GM19452 (cell line): Measurements from ENCODE around the gene GTPBP4.
A peak's percentile ranks its signal among the peaks of the same experiment; 100 is the strongest.

Experiments
- ATAC-seq: cut with Tn5 transposase; IDR thresholded peaks from one replicate; pipeline ENCODE4 v1.9.1; 2021; ENCODE audit not compliant: unreplicated experiment

The GTPBP4 gene

DNA sequence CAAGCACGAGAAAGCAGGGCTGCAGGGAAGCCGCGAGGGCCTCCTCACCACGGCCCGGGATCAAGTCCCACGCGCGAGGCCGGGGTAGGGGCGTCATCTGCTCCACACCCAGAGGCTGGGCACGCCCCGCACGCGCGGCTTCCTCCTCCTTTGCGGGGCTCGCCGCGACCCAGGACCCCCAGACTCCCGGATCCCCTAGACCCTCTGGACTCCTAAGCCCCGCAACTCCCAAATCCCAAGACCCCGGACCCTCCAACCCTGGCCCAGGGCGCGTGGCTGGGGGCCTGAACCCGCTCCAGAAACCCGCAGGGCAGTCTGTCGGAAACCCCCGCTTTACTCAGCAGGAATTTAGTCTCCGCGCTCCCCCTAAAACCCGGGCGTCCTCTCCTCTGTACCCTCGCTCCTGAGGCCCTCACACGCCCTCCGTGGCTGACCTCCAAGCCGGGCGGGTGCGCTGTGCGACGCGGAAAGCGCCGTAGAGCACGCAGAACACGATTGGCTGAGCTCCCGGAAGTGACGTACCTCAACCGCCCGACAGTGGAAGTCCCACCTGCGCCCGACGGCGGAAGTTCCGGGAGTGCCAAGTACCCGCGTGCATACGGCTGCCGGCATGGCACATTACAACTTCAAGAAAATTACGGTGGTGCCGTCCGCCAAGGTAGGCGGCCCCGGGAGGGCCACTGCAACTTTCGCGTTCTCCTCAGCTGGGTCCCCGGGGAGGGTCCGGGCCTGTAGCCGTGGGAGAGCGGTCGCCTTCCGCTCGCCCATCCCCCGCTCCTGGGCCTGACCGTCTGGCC, at the start of gene GTPBP4:
TSS of gene GTPBP4 (plus strand) at position 565 of the 797 bp plus-strand sequence. CDS start at position 611, 46 bp downstream.
- ATAC-seq = peak; percentile 96

DNA sequence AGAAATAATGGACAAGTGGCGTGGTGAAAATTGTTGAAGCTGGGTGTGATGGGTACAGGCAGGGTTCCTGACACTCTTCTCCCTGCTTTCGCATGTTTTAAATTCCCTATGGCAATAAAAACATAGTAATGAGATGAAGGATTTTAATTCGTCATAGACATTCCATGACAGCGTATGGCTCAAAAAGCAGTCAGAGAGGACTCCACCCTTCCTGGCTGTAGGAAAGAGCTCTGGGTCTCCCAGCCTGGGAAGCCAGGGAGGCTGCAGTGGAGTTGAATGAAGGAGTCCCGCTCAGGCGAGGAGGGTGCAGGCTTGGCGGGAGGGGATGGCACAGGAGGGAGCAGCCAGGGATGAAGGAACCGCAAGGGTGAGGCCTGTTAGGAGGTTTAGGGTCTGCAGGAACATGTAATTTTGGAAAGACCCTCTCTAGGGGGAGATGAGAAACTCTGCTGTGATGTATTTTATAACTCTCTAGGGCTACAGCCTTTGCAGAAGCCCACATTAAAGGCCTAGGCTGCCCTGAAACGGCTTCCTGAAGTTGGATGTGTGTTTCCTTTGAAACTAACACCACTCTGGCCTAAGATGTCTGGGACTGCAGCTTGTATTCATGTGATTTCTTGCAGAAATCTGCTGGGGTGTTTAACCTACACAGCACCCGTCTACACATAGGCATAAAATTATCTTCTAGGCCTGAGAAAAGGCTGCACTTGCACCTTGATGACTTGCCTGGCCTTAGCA, 49.1 kb upstream of the GTPBP4 start:
- ATAC-seq = no peak

DNA sequence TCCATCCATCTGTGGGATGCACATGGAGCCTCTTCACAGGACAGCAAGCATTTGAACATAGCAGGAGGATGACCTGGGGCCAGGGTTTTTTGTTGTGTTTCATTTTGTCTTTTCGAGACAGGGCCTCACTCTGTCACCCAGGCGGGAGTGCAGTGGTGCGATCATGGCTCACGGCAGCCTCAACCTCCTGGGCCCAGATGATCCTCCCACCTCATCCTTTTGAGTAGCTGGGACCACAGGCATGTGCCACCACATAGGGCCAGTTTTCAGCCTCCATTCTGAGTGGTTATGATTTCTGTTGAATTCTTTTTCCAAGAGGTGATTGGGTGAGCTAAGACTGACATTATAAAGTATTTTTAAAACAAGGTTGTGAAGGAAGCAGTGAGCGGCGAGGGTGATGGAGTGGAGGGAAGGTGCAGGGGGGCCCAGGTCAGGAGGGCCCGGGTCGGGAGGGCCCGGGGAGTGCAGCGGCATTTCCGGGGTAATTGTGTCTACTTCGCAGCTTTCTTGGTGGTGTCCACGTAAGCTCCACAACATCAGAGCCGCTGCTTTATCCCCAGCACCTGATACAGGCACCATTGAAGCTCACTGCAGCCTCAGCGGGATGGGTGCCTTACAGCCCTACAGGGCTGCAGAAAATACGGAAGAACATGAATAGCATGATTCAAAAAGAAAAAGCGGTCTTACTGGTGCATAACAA, 44.8 kb upstream of the GTPBP4 start:
- peak; percentile 37 for ATAC-seq

DNA sequence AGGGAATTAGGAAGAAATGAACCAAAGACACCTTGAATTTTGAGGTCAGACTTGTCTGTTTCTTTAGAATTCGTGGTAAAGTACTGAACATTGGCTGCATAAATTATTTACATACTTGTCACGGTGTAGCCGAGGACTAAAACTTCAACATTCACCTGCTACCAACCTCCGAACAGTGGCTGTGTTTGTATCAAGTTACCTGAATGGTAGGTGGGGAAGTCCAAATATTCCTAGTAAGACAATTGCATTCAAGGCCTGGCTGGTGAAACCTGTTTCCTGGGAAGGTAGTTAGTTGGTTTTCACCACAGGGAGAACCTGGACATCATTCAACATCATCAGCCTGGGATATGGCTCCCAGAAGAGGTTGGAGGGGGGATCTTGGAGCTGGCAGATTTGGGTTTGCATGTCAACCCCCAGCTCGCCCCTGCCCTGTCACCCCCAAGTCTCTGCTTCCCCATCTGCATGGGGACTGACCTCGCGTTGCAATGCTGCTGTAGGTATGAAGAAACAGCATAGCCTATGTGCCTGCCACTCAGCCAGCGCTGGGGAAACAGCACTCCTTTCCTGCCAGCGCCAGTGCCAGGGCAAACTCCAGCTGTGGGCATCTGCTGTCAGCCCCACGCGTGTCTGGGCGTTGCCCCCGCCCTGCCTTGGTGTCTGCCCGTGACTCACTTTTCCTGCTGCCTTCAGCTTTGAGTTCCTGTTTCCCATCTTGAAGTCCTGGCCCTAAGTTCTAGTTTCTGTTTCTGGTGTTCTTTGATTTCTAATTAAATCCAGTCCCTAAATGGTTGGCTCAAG, 44.0 kb upstream of the GTPBP4 start:
- ATAC-seq = peak; percentile 38

DNA sequence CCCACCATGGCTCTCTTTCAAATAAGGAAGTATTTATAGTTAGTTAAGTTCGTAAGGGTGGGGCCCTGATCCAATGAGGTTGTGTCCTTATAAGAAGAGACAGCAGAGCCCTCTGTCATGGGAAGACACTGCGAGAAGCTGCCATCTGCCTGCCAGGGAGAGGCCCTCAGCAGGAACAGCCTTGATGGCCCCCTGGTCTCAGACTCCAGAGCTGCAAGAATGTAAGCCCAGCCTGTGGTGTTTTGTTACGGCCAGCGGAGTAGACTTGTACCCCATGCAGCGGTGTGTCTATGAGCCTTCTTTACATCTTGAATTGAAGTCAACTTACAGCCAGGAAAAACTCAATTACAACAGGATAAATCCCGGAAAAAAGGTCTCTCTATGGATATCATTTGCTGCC, 42.5 kb upstream of the GTPBP4 start:
- no peak for ATAC-seq

DNA sequence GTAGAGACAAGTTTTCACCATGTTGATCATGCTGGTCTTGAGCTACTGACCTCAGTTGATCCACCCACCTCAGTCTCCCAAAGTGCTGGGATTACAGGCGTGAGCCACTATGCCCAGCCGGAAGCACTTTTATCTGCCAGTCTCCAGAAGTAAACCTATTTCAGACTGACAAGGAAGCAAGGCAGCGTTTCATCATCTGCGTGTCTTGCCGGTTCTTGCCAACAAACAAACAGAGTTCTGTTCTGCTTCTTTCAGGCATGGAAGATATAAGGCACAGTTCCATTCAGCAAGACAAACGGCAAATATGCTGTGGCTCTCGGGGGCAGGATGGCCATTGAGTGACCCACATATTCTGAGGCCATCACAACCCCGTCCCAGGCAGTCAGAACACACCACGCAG, 41.2 kb upstream of the GTPBP4 start:
- no peak for ATAC-seq

DNA sequence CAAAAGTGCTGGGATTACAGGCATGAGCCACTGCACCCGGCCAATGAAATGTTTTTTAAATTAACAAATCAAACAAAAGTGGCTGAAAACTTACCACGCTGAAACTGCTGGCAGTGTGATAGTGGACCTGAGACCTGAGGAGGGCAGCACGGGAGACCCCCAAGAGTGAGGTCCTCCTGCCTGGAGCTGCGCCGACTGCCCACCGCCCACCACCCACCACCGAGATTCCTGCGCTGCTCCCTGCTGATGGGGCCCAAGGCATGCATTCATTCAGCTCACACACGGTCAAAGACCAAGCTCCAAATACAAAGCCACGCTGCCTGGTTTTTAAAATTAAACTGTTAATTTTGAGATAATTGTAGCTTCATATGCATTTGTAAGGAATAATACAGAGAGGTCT, 40.4 kb upstream of the GTPBP4 start:
- no peak for ATAC-seq

DNA sequence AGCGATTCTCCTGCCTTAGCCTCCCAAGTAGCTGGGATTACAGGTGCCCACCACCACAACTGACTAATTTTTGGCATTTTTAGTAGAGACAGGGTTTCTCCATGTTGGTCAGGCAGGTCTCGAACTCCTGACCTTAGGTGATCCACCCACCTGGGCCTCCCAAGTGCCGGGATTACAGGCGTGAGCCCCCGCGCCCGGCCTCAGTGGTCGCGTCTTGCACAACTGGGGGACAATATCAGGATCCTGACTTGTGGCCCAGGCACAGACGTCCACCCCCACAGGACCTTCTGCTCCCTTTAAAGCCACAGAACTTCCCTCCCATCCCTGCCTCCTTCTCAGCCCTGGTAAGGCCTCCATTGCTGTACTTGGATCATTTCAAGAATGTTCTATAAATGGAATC, 39.9 kb upstream of the GTPBP4 start:
- no peak for ATAC-seq

DNA sequence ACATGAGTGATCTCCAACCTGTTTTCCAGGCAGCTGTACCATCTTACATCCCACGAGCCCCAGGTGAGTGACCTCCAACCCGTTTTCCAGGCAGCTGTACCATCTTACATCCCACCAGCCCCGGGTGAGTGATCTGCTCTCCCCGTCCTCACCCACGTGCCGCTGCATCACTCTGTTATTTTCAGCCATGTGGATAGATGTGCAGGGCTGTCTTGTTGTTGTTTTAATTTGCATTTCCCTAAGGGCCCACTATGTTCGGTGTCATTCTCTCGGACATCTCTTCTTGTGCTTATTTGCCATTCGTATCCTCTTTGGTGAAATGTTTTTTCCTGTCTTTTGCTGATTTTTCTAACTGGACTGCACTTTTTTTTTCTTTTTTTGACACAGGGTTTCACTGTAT, 38.8 kb upstream of the GTPBP4 start:
- no peak for ATAC-seq

DNA sequence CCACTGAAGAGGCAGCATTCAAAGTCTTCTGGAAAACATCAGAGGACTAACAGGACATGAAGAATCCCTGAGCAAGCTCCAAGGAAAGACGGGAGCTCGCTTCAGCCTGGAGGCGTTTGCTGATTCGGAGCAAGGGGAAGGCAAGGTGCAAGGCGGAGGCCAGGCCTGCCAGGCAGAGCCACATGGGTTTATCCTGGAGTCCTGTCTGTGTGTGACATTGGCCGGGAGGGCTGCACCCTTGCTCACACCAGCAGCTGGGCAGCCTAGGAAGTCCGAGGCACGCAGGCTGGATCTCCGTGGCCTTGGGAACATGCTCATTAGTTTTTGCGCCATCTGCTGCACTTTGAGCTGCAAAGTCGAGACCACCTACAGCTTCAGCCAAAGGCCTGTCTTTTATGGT, 34.4 kb upstream of the GTPBP4 start:
- ATAC-seq = no peak

DNA sequence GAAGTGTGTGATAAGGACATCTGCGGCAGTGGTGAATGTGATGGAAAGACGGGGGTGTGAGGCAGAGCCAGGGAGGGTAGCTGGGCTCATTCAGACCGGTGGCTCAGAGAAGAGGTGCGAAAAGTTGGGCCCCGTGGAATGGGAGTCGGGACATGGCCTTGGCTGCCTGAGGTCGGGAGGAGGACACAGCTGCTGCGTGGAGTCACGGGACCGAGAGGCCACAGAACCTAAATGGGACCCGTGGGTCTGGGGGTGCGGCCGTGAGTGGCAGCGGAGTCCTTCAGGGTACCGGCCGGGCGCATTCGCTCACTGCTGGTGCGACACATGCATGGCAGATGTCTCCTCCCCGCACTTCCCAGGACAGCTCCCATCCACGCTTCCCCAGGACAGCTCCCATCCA, 33.8 kb upstream of the GTPBP4 start:
- no peak for ATAC-seq

DNA sequence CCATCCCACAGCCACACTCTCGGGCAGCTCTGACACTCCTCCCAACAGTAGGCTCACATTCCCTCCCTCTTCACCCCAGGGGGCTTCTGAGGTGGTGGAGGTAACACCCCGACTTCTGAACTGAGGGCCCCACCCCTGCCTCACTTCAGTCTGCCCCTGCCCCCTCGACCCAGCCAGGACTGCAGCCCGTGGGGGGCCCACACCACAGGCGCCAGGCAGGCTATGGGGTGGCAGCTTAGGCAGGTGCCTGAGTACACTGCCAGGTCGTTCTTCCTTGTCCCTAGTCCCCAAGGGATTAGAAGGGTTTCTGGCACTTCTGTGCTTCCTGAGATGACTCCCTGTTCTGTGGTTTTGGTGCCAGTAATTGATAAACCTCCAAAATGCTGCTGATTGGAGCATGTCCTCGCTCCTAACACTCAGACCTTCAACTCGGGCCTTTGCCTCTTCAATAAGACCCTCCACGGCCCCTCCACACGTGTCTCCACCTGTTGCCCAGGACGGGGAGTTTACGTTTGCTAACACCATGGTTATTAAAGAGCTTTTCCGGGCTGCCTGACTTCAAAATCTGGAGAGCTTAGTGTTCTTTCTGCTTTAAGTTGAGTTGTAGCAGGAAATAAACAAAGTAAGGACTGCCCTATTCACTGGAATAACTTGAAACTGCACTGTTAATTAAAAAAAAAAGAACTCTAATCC, 33.0 kb upstream of the GTPBP4 start:
- ATAC-seq = no peak

DNA sequence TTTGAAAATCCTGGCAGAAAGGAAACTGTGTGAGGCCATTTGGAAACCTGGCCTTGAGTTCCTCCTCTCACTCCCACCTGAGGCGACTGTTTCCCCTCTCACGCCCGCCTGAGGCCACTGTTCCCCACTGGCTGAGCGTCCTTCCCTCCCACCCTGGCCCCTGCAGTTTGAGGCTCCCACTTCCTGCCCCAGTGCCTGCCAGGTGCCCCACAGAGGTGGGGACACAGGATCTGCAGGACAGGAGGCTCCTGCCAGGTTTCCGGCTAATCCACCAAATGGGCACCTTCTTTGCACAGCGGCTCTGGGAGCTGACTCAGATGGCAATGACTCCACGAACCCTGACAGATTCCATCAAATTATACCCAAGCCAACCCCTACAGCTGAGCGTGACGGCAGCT, 32.4 kb upstream of the GTPBP4 start:
- ATAC-seq = no peak

DNA sequence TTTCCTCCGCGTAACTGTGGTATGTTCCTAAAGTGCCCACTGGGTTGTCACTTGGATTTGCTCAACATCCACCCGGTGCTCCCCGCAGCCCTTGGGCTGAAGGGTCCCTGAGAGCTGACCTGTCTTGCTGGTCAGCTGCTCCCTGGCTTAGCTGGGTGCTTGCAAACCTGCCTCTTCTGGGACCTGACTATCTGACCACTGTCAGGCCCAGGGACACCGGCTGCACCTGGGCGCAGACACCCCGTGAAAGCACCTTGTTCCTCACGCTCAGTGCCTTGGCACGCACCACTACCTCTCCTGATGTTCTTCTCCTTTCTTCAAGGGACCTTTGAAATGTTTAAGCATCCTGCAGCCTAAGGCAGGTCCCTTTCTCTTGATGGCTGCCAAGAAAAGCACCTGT, 30.1 kb upstream of the GTPBP4 start:
- no peak for ATAC-seq

DNA sequence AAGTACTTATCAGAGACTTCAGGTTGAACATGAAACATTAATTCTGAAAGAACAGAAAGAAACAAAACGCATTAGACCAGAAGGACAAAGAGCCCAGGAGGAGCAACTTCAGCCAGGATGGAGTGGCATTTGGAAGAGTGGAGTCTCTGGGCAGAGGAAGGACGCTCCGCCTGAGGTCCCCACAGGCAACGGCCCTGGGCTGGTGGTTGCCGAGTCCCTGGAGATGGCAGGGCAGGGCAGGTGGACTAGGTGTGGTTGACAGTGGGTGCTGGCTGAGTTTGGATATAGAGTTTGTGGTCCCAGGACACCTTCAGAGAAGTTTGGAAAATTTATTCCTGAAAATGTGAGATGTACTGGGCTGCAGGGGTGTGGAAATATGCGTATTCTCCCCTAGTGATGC, 29.4 kb upstream of the GTPBP4 start:
- ATAC-seq = no peak

DNA sequence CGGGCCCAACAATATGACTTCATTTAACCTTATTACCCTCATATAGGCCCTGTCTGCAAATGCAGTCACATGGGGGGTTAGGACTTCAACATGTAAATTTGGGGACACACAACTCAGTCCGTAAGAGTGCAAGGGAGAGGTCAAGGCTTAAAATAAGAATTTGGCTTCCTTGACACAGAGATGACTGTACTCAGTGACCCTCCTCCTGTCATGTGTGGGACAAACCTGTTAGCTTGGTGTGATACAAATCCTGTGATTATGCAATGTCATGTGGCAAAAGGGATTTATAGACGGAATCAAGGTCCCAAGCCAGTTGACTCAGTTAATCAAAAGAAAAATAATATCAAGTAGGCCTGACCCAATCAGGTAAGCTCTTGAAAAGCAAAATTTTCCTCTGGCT, 25.9 kb upstream of the GTPBP4 start:
- no peak for ATAC-seq

DNA sequence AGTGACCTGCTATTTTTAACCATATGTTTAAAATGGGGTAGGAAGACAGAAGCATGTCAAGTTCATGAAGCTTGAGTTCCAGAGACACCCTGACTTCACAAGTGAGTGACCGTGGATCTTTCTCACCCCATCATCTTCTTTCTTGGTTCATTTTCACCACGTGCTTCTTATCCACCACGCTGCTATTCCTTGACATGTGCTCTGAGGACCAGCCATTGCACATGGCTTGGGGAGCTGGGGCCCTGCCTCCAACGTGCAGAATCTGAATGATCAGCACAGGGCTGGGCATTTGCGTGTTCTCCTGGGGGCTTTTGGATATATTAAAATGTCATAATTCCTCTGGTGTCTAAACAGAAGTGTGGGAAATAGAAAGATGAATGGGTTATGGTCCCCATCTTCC, 25.0 kb upstream of the GTPBP4 start:
- ATAC-seq = no peak

DNA sequence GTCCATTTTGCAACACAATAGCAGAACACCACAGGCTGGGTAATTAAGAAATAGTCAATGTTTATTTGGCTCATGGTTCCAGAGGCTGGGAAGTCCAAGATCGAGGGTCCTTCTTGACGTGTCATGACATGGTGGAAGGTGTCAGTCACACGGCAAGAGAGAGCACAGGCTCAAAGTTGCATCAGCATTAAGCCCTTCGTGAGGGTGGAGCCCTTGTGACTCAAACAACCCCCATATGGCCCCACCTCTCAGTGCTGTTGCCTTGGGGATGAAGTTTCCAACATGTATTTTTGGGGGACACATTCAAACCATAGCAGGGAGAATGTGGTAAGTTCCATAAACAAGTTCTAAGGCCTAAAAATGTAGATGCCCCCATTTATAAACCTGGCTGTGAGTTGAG, 24.6 kb upstream of the GTPBP4 start:
- ATAC-seq = no peak

DNA sequence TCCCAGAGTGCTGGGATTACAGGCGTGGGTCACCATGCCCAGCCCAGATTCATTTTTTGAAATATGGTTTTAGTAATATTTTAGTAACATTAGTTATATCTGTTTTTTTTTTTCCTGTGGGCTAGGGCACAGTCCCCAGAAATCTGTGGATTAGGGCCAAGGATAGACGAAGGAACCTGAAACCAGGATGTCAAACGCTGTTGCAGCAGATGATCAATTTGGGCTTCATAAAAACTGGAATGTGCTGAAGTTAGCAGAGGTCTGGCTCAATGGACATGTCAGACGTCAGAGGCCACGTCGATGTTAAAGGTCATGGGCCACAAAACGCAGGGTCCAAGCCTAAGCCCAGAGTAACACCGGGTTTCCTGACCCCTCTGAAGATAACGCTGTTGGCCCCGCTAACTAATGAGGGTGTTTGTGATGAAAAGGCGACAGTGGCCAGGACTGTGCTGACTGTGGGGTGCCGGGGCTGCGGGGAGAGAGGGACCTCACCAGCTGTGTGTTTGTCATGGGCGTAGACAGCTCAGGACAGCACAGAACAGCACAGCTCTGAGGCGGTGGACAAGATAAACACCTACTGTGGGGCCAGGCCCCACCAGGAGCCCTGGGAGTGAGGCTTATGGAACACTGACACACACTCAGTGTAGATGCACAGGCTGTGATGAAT, 23.8 kb upstream of the GTPBP4 start:
- no peak for ATAC-seq

DNA sequence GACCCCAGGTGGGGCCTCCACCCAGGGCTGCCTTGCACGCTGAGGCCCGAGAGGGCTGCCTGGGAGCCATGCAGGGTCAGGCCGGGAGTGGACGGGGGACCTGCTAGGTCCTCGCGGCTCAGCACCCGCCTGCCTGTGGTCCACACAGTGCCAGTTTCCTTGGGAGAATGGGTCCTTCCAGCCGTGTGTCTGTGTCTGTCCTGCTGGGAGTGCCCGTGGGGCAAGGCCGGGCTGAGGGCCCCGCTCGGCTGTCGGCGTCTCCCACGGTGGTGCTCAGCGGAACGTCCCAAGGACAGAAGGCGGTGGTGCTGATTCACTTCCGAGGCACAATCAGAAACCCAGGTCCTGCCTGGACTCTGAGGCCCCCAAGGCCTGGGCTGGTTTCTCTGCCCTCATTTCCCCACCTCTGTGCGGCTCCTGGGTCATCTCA, 23.2 kb upstream of the GTPBP4 start:
- no peak for ATAC-seq
